Measurements from ENCODE around the gene AMIGO1.

DNA sequence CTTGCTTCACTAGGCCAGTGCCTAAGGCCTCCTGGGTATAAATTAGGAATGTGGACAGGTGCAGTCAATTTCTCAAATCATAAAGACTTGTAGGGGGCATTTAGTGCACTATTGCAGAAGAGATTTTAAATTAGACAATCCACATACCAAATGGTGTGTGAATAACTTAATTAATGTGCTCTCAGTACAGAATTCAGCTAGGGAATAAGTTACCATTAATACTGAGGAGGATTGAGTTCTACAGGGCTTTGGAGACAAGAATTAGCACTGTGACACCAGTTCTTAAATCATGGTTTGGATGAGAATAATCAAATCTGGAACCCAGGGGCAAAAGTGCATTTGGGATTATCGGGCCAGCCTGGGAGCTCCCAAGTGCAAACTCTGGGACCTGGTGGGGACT lies 41.5 kb downstream of the AMIGO1 start:
- TF ChIP-seq, protein P1, sequence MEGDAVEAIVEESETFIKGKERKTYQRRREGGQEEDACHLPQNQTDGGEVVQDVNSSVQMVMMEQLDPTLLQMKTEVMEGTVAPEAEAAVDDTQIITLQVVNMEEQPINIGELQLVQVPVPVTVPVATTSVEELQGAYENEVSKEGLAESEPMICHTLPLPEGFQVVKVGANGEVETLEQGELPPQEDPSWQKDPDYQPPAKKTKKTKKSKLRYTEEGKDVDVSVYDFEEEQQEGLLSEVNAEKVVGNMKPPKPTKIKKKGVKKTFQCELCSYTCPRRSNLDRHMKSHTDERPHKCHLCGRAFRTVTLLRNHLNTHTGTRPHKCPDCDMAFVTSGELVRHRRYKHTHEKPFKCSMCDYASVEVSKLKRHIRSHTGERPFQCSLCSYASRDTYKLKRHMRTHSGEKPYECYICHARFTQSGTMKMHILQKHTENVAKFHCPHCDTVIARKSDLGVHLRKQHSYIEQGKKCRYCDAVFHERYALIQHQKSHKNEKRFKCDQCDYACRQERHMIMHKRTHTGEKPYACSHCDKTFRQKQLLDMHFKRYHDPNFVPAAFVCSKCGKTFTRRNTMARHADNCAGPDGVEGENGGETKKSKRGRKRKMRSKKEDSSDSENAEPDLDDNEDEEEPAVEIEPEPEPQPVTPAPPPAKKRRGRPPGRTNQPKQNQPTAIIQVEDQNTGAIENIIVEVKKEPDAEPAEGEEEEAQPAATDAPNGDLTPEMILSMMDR (IDR thresholded peaks at IDR 0.05), result no peak
- no peak for TF ChIP-seq POLR2A (IDR thresholded peaks at IDR 0.05)
- no peak for TF ChIP-seq EP300 (IDR thresholded peaks at IDR 0.05)
- TF ChIP-seq POLR2AphosphoS5 (IDR thresholded peaks at IDR 0.05), result no peak
